Measurements from ENCODE around the gene LAX1.

GRCh38 chr1:203769505-203770343 lies 4.7 kb downstream of the LAX1 start:
- TF ChIP-seq, protein P1, sequence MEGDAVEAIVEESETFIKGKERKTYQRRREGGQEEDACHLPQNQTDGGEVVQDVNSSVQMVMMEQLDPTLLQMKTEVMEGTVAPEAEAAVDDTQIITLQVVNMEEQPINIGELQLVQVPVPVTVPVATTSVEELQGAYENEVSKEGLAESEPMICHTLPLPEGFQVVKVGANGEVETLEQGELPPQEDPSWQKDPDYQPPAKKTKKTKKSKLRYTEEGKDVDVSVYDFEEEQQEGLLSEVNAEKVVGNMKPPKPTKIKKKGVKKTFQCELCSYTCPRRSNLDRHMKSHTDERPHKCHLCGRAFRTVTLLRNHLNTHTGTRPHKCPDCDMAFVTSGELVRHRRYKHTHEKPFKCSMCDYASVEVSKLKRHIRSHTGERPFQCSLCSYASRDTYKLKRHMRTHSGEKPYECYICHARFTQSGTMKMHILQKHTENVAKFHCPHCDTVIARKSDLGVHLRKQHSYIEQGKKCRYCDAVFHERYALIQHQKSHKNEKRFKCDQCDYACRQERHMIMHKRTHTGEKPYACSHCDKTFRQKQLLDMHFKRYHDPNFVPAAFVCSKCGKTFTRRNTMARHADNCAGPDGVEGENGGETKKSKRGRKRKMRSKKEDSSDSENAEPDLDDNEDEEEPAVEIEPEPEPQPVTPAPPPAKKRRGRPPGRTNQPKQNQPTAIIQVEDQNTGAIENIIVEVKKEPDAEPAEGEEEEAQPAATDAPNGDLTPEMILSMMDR (IDR thresholded peaks at IDR 0.05), result no peak
- no peak for TF ChIP-seq POLR2AphosphoS5 (IDR thresholded peaks at IDR 0.05; ENCODE audit: low read depth, low read length)
- TF ChIP-seq, protein P2, sequence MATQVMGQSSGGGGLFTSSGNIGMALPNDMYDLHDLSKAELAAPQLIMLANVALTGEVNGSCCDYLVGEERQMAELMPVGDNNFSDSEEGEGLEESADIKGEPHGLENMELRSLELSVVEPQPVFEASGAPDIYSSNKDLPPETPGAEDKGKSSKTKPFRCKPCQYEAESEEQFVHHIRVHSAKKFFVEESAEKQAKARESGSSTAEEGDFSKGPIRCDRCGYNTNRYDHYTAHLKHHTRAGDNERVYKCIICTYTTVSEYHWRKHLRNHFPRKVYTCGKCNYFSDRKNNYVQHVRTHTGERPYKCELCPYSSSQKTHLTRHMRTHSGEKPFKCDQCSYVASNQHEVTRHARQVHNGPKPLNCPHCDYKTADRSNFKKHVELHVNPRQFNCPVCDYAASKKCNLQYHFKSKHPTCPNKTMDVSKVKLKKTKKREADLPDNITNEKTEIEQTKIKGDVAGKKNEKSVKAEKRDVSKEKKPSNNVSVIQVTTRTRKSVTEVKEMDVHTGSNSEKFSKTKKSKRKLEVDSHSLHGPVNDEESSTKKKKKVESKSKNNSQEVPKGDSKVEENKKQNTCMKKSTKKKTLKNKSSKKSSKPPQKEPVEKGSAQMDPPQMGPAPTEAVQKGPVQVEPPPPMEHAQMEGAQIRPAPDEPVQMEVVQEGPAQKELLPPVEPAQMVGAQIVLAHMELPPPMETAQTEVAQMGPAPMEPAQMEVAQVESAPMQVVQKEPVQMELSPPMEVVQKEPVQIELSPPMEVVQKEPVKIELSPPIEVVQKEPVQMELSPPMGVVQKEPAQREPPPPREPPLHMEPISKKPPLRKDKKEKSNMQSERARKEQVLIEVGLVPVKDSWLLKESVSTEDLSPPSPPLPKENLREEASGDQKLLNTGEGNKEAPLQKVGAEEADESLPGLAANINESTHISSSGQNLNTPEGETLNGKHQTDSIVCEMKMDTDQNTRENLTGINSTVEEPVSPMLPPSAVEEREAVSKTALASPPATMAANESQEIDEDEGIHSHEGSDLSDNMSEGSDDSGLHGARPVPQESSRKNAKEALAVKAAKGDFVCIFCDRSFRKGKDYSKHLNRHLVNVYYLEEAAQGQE (IDR thresholded peaks at IDR 0.05; ENCODE audit: insufficient read depth in 1 of 2, low read depth in 2 of 2, low read length in 1 of 2), result no peak
- no peak for TF ChIP-seq TCF7L2 (IDR thresholded peaks at IDR 0.05; ENCODE audit: low read depth, low read length)
- no peak for TF ChIP-seq SIN3A (IDR thresholded peaks at IDR 0.05; ENCODE audit: borderline replicate concordance, insufficient read depth, low read depth, low read length)

Measured in Panc1 (cell line).